Keratinocyte (primary cell): ENCODE data around the gene NKAP. TPM values are rescaled to one million over a fixed set of nuclear protein-coding genes. Genes with fewer than 3 reads are reported as not detected.

Source experiments
- DNase-seq: peaks from one replicate; pipeline ENCODE4 v3.0.0-alpha.2; 2011; ENCODE audit warnings: low read depth, missing footprints, low spot score
- FAIRE-seq: peaks from 2 replicates; lab custom pipeline; 2011; peaks lifted over from hg19 to GRCh38; lab: Jason Lieb, UNC
- H2AFZ ChIP-seq: 2 replicates; pipeline ENCODE4 v1.6.0; 2012; ENCODE audit warnings: low read length, control low read depth, inconsistent platforms; ENCODE audit not compliant: control insufficient read depth
- H3K27ac ChIP-seq: 2 replicates; pipeline ENCODE4 v1.5.1; 2011; ENCODE audit warnings: low read length; ENCODE audit not compliant: control insufficient read depth, insufficient read depth
- H3K27me3 ChIP-seq: 3 replicates; pipeline ENCODE4 v1.6.0; 2011; ENCODE audit warnings: low read length; ENCODE audit not compliant: control insufficient read depth, insufficient read depth; ENCODE audit errors: extremely low read depth
- H3K36me3 ChIP-seq, 2 experiments: 2 replicates in 1 of 2; 3 replicates in 1 of 2; pipeline ENCODE4 v1.5.1; 2011; ENCODE audit warnings: low read length in 2 of 2, mild to moderate bottlenecking in 1 of 2; ENCODE audit not compliant: control insufficient read depth in 2 of 2, insufficient read depth in 2 of 2; ENCODE audit errors: extremely low read depth in 1 of 2
- H3K4me1 ChIP-seq: 3 replicates; pipeline ENCODE4 v1.5.1; 2011; ENCODE audit warnings: low read length; ENCODE audit not compliant: control insufficient read depth, insufficient read depth; ENCODE audit errors: extremely low read depth
- H3K4me2 ChIP-seq: 3 replicates; pipeline ENCODE4 v1.6.0; 2011; ENCODE audit warnings: low read depth, low read length; ENCODE audit not compliant: control insufficient read depth, insufficient read depth; ENCODE audit errors: extremely low read depth
- H3K4me3 ChIP-seq, 3 experiments: fragments of 200-600 bp in 1 of 3; sonication (generic) in 1 of 3; 2 replicates in 2 of 3; 3 replicates in 1 of 3; pipeline ENCODE4 v1.5.1; 2011 to 2016; ENCODE audit warnings: low read length in 3 of 3, mild to moderate bottlenecking in 3 of 3, control low read depth in 2 of 3, inconsistent platforms in 1 of 3, low read depth in 1 of 3, mixed read lengths in 1 of 3, mixed run types in 1 of 3, moderate library complexity in 1 of 3; ENCODE audit not compliant: control insufficient read depth in 2 of 3, insufficient read depth in 2 of 3; ENCODE audit errors: extremely low read depth in 1 of 3
- H3K79me2 ChIP-seq: 2 replicates; pipeline ENCODE4 v1.6.0; 2012; ENCODE audit warnings: low read length; ENCODE audit not compliant: control insufficient read depth, insufficient read depth
- H3K9ac ChIP-seq: 3 replicates; pipeline ENCODE4 v1.6.0; 2011; ENCODE audit warnings: low read length; ENCODE audit not compliant: control insufficient read depth, insufficient read depth; ENCODE audit errors: extremely low read depth
- H3K9me1 ChIP-seq: 3 replicates; pipeline ENCODE4 v1.6.0; 2011; ENCODE audit warnings: low read length; ENCODE audit not compliant: control insufficient read depth, insufficient read depth; ENCODE audit errors: extremely low read depth
- H3K9me3 ChIP-seq: 2 replicates; pipeline ENCODE4 v1.5.1; 2012; ENCODE audit warnings: low read depth, low read length; ENCODE audit not compliant: control insufficient read depth
- H4K20me1 ChIP-seq: 3 replicates; pipeline ENCODE4 v1.6.0; 2011; ENCODE audit warnings: low read length; ENCODE audit not compliant: control insufficient read depth, insufficient read depth; ENCODE audit errors: extremely low read depth
- EZH2 ChIP-seq: IDR thresholded peaks from one replicate; pipeline ENCODE4 v1.6.1; 2012; ENCODE audit warnings: inconsistent platforms, mild to moderate bottlenecking, low read length, moderate library complexity
- dilution Hi-C: fragments of 300-500 bp; cut with MboI; formaldehyde crosslinking; loops from one replicate; pipeline ENCODE4 v1.7.0; 2020; ENCODE audit warnings: low sequenced_read_pairs; ENCODE audit not compliant: extremely low pct_ligation_motif_present
- polyA plus RNA-seq, 5 experiments: library from polyadenylated mRNA; depleted of rRNA in 3 of 5; stranded (reverse) in 3 of 5; stranded (forward) in 1 of 5; unstranded in 1 of 5; fragments of >200 nt; gene quantifications; 1 replicate in 1 of 5; 2 replicates in 3 of 5; 3 replicates in 1 of 5; pipeline versions ENCODE4 v1.2.1 to v1.2.3, GENCODE V29; 2011 to 2012; ENCODE audit warnings: missing spikeins in 2 of 5, low read depth in 1 of 5, low replicate concordance in 1 of 5
- TF ChIP-seq, protein P1 (sequence below), 3 experiments: IDR thresholded peaks in 1 of 3; conservative IDR thresholded peaks in 1 of 3; optimal IDR thresholded peaks in 1 of 3; 2 replicates in 2 of 3; 3 replicates in 1 of 3; pipeline versions ENCODE3 to v1.5.1; 2011; ENCODE audit warnings: low read length in 3 of 3, mild to moderate bottlenecking in 3 of 3, moderate library complexity in 2 of 3, control low read depth in 1 of 3, inconsistent platforms in 1 of 3; ENCODE audit not compliant: insufficient read depth in 2 of 3; ENCODE audit errors: extremely low read depth in 1 of 3

Gene NKAP
- polyA plus RNA-seq, 1 donor (not counting 4 experiments of a cell fraction or from before 2014, with no cell fraction given), result 4.6 TPM

DNA sequence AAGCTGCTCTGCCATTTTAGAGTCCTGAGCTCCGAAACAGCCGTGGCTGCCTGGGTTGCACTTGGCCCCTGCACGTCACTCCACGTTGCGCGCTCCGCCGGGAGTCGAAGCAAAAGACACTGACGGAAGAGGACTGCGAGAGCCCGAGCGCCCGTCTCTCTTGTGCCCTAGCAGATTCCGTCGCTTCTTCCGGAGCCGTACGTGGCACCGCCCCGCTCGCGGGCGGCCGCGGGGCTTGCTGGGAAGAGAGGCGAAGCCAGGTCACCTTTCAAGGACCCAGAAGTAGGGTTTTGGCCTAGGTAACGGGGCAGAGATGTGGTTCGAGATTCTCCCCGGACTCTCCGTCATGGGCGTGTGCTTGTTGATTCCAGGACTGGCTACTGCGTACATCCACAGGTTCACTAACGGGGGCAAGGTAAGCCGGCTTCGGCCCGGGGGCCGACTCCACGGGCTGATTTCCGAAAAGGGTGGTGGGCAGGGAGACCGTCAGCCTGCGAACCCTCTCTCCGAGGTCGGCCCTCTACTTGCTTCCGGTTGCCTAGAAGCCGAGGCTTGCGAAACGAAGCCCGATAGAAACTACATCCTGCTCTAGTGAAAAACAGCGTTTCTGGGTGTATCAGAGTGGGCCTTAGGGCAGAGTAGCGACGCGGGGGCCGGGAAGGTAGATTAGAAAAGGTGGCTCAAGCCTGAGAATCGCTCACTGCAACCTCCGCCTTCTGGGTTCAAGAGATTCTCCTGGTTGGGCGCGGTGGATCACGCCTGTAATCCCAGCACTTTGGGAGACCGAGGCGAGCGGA is 71.8 kb downstream of the NKAP start, which contains the start of the genes NDUFA1 and RNF113A:
TSS of gene NDUFA1 (plus strand) at position 234 of the 797 bp plus-strand sequence. CDS start at position 314, 80 bp downstream.
TSS of gene RNF113A (minus strand) at position 135 of the 797 bp plus-strand sequence. CDS start at position 15, 120 bp downstream.
- no peaks in the 10 kb centered on the region for H3K27me3 ChIP-seq
- H3K36me3 ChIP-seq, result no peaks in the 10 kb centered on the region
- H3K27ac ChIP-seq, result peak within 1 kb of the TSS; percentile 90
- DNase-seq (no peak), FAIRE-seq (peak; percentile 32)
- no peaks in the 10 kb centered on the region for H3K4me1 ChIP-seq
- dilution Hi-C loops, result no loop called here
- peak within 1 kb of the TSS; percentile 51 to 66 (median 63) for H3K4me3 ChIP-seq
- H3K9me3 ChIP-seq, result no peaks in the 10 kb centered on the region
- H3K4me2 ChIP-seq, result peak within 1 kb of the TSS; percentile 74
- H3K9ac ChIP-seq, result peak within 1 kb of the TSS; percentile 92
- no peak for TF ChIP-seq EZH2
- TF ChIP-seq, protein P1, sequence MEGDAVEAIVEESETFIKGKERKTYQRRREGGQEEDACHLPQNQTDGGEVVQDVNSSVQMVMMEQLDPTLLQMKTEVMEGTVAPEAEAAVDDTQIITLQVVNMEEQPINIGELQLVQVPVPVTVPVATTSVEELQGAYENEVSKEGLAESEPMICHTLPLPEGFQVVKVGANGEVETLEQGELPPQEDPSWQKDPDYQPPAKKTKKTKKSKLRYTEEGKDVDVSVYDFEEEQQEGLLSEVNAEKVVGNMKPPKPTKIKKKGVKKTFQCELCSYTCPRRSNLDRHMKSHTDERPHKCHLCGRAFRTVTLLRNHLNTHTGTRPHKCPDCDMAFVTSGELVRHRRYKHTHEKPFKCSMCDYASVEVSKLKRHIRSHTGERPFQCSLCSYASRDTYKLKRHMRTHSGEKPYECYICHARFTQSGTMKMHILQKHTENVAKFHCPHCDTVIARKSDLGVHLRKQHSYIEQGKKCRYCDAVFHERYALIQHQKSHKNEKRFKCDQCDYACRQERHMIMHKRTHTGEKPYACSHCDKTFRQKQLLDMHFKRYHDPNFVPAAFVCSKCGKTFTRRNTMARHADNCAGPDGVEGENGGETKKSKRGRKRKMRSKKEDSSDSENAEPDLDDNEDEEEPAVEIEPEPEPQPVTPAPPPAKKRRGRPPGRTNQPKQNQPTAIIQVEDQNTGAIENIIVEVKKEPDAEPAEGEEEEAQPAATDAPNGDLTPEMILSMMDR (optimal IDR thresholded peaks at IDR 0.05 in 1 of 3, IDR thresholded peaks at IDR 0.05 in 1 of 3, conservative IDR thresholded peaks at IDR 0.05 in 1 of 3; ENCODE audit: extremely low read depth in 1 of 3, insufficient read depth in 2 of 3, low read length in 3 of 3), result no peak
- H4K20me1 ChIP-seq, result no peaks in the 10 kb centered on the region
- H3K9me1 ChIP-seq, result no peaks in the 10 kb centered on the region
- peaks cover 29% of the 10 kb centered on the region for H3K79me2 ChIP-seq
- peak within 1 kb of the TSS; percentile 83 for H2AFZ ChIP-seq

DNA sequence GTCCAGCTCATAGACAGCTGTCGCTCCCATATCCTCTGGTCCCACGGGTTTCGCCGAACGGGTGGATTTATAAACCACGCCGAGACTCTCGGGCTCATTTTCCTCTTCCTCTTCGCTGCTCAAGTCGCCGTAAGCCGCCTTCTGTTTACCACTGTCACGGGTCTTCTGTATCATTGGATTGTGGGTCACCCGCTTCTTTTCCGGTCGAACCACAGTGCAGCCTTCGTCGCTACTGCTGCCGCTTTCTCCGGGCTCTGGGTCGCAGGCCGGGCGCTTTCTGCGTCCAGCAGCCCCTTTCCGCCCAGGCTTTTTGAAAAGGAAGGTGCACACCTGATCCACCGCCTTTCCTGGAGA is 72.3 kb downstream of the NKAP start:
- Histone ChIP-seq H3K36me3 (no peaks in the 10 kb centered on the region), H3K9me3 (no peaks in the 10 kb centered on the region), H3K79me2 (peaks cover 29% of the 10 kb centered on the region), H3K4me1 (no peaks in the 10 kb centered on the region), H3K27ac (peak overlapping the region; percentile 90), H3K27me3 (no peaks in the 10 kb centered on the region), H3K4me3 (peak overlapping the region; percentile 51 to 66 (median 59)), H3K9ac (peak overlapping the region; percentile 92), H3K9me1 (no peaks in the 10 kb centered on the region), H4K20me1 (no peaks in the 10 kb centered on the region), H2AFZ (peak overlapping the region; percentile 27), H3K4me2 (peak overlapping the region; percentile 74)
- dilution Hi-C loops, result no loop called here
- DNase-seq (no peak), FAIRE-seq (no peak)
- TF ChIP-seq, protein P1 (optimal IDR thresholded peaks at IDR 0.05 in 1 of 3, IDR thresholded peaks at IDR 0.05 in 1 of 3, conservative IDR thresholded peaks at IDR 0.05 in 1 of 3; ENCODE audit: extremely low read depth in 1 of 3, insufficient read depth in 2 of 3, low read length in 3 of 3), result no peak
- no peak for TF ChIP-seq EZH2

Other genes with a start within 250 kb of the NKAP start
- gene SOWAHD, start 185.2 kb downstream of the NKAP start, polyA plus RNA-seq, result 0.05 TPM in 2 of 3 replicates, not detected in the other
- gene RPL39, start 152.1 kb downstream of the NKAP start, polyA plus RNA-seq, result 2,139 to 2,988 TPM (median 2,842 TPM) in 3 replicates
- 4.9 to 9.5 TPM (median 7.2 TPM) in 3 replicates for gene UPF3B, start 90.8 kb downstream of the NKAP start, polyA plus RNA-seq
- 8.4 to 11.6 TPM (median 10.5 TPM) in 3 replicates for gene RNF113A, start 72.0 kb downstream of the NKAP start, polyA plus RNA-seq
- 150 to 282 TPM (median 207 TPM) in 3 replicates for gene NDUFA1, start 71.9 kb downstream of the NKAP start, polyA plus RNA-seq
- not detected in 3 replicates for gene AKAP14, start 47.9 kb downstream of the NKAP start, polyA plus RNA-seq
- 0.03 TPM in 1 of 3 replicates, not detected in the others for gene RHOXF2B, start 133.9 kb upstream of the NKAP start, polyA plus RNA-seq
- not detected in 3 replicates for gene RHOXF1, start 172.2 kb upstream of the NKAP start, polyA plus RNA-seq
- not detected in 3 replicates for gene RHOXF2, start 214.9 kb upstream of the NKAP start, polyA plus RNA-seq